MCF 10A (cell line): ENCODE data around the gene PSMD13. TPM values are rescaled to one million over a fixed set of nuclear protein-coding genes. Genes with fewer than 3 reads are reported as not detected.

Source experiments
- BruUV-seq: library from RNA; stranded (reverse); fragments of 400-500 nt; replicated peaks from 2 replicates; lab custom pipeline; 2021; lab: Mats Ljungman, UMichigan
- CTCF ChIA-PET: fragments of 300-600 bp; sonication (Branson Sonifier 250); formaldehyde crosslinking; extraction: SDS; loops from one replicate; lab custom pipeline; 2021; ENCODE audit warnings: antibody characterized with exemption, inconsistent platforms; lab: Yijun Ruan, JAX
- POLR2A ChIA-PET: fragments of 300-600, 350-650 bp; sonication (Branson Sonifier 250); formaldehyde crosslinking; extraction: SDS; loops from one replicate; lab custom pipeline; 2020; ENCODE audit warnings: antibody characterized with exemption, inconsistent platforms; lab: Yijun Ruan, JAX
- DNase-seq: peaks from one replicate; pipeline ENCODE4 v3.0.0-alpha.2; 2018; ENCODE audit not compliant: unreplicated experiment
- H3K27ac Mint-ChIP-seq: one replicate; pipeline ENCODE4 v1.8.0; 2022; ENCODE audit warnings: mild to moderate bottlenecking, low read depth, mixed read lengths; ENCODE audit not compliant: unreplicated experiment
- H3K27me3 Mint-ChIP-seq: one replicate; pipeline ENCODE4 v1.8.0; 2022; ENCODE audit warnings: mixed read lengths; ENCODE audit not compliant: insufficient read depth, unreplicated experiment
- H3K36me3 Mint-ChIP-seq: one replicate; pipeline ENCODE4 v1.8.0; 2022; ENCODE audit warnings: mild to moderate bottlenecking, moderate library complexity, mixed read lengths; ENCODE audit not compliant: insufficient read depth, unreplicated experiment
- H3K4me1 Mint-ChIP-seq: one replicate; pipeline ENCODE4 v1.8.0; 2022; ENCODE audit warnings: mixed read lengths; ENCODE audit not compliant: insufficient read depth, unreplicated experiment
- H3K4me3 Mint-ChIP-seq: one replicate; pipeline ENCODE4 v1.8.0; 2022; ENCODE audit warnings: mild to moderate bottlenecking, moderate library complexity, mixed read lengths; ENCODE audit not compliant: unreplicated experiment
- H3K9me3 Mint-ChIP-seq: one replicate; pipeline ENCODE4 v1.8.0; 2022; ENCODE audit warnings: mixed read lengths; ENCODE audit not compliant: unreplicated experiment
- CTCF ChIP-seq: fragments of 200-600 bp; IDR thresholded peaks from one replicate; pipeline ENCODE4 v1.8.0; 2022; ENCODE audit warnings: antibody characterized with exemption, mild to moderate bottlenecking; ENCODE audit not compliant: unreplicated experiment
- intact Hi-C: fragments of 100-400 bp; cut with micrococcal nuclease; formaldehyde crosslinking; loops from 2 replicates; pipeline ENCODE4 v1.14.1; 2022
- total RNA-seq: library from RNA; stranded (reverse); gene quantifications from 2 replicates; pipeline ENCODE4 v1.2.3, GENCODE V29; 2022

PSMD13 gene
- total RNA-seq, 1 experiment from 2014 or later: 103 TPM

GRCh38 chr11:291281-292210 is 54.8 kb downstream of the PSMD13 start:
- no TSS peak for BruUV-seq
- CTCF ChIA-PET: interaction anchor here (0.9 kb wide), 1 partner anchor 40 kb away, joined by 3 read pairs; no protein-coding TSS in a partner anchor
- intact Hi-C loops: no loop called here
- peaks cover 15% of the 10 kb centered on the region for H3K27me3 Mint-ChIP-seq
- H3K9me3 Mint-ChIP-seq: no peaks in the 10 kb centered on the region
- no peak overlapping the region for H3K27ac Mint-ChIP-seq
- no peak for DNase-seq
- no peak for TF ChIP-seq CTCF
- H3K4me3 Mint-ChIP-seq: no peak overlapping the region
- H3K4me1 Mint-ChIP-seq: no peaks in the 10 kb centered on the region
- H3K36me3 Mint-ChIP-seq: no peaks in the 10 kb centered on the region
- POLR2A ChIA-PET: interaction anchor here (0.5 to 1.1 kb wide), 2 partner anchors 9 to 29 kb away, joined by 3 to 4 read pairs; no protein-coding TSS in a partner anchor

- no peaks in the 10 kb centered on the region for H3K9me3 Mint-ChIP-seq
- no peak for DNase-seq
- TF ChIP-seq CTCF: no peak
- CTCF ChIA-PET: no interaction called here
- peaks cover 6% of the 10 kb centered on the region for H3K27me3 Mint-ChIP-seq
- no TSS peak for BruUV-seq
- no peak overlapping the region for H3K27ac Mint-ChIP-seq
- peaks cover 4% of the 10 kb centered on the region for H3K4me1 Mint-ChIP-seq
- POLR2A ChIA-PET: interaction anchor here (0.6 kb wide), 1 partner anchor 8 kb away, joined by 3 read pairs; no protein-coding TSS in a partner anchor
- no peaks in the 10 kb centered on the region for H3K36me3 Mint-ChIP-seq
- no peak overlapping the region for H3K4me3 Mint-ChIP-seq
- intact Hi-C loops: no loop called here
Measured at GRCh38 chr11:292211-293121, 55.7 kb downstream of the PSMD13 start.

GRCh38 chr11:293271-293851 is 56.6 kb downstream of the PSMD13 start:
- H3K4me1 Mint-ChIP-seq: peaks cover 7% of the 10 kb centered on the region
- no peaks in the 10 kb centered on the region for H3K27me3 Mint-ChIP-seq
- DNase-seq: no peak
- TF ChIP-seq CTCF: no peak
- BruUV-seq: no TSS peak
- no peak overlapping the region for H3K27ac Mint-ChIP-seq
- H3K9me3 Mint-ChIP-seq: no peaks in the 10 kb centered on the region
- no peaks in the 10 kb centered on the region for H3K36me3 Mint-ChIP-seq
- ChIA-PET CTCF (no interaction called here), POLR2A (no interaction called here)
- intact Hi-C loops: no loop called here
- H3K4me3 Mint-ChIP-seq: no peak overlapping the region
